ENCODE results near the gene SEMA7A. TPM values are rescaled to one million over a fixed set of nuclear protein-coding genes. Genes with fewer than 3 reads are reported as not detected.

The SEMA7A gene
- total RNA-seq, 1 experiment from 2014 or later = 74.8 TPM

- H3K9me3 Mint-ChIP-seq (ENCODE audit: low read depth, unreplicated experiment) = no peaks in the 10 kb centered on the region
- CTCF ChIA-PET = interaction anchor here (0.5 to 0.9 kb wide), 2 partner anchors 13 to 72 kb away, joined by 3 read pairs; no protein-coding TSS in a partner anchor
- intact Hi-C loops (cut with micrococcal nuclease; ENCODE audit: unreplicated experiment) = no loop called here
- no peaks in the 10 kb centered on the region for H3K27me3 Mint-ChIP-seq (ENCODE audit: unreplicated experiment)
- peaks cover 5% of the 10 kb centered on the region for H3K36me3 Mint-ChIP-seq (ENCODE audit: insufficient read depth, unreplicated experiment)
- H3K4me3 Mint-ChIP-seq (ENCODE audit: low read depth, unreplicated experiment) = no peak overlapping the region
- H3K4me1 Mint-ChIP-seq (ENCODE audit: low read depth, unreplicated experiment) = no peaks in the 10 kb centered on the region
- TF ChIP-seq, protein P1, sequence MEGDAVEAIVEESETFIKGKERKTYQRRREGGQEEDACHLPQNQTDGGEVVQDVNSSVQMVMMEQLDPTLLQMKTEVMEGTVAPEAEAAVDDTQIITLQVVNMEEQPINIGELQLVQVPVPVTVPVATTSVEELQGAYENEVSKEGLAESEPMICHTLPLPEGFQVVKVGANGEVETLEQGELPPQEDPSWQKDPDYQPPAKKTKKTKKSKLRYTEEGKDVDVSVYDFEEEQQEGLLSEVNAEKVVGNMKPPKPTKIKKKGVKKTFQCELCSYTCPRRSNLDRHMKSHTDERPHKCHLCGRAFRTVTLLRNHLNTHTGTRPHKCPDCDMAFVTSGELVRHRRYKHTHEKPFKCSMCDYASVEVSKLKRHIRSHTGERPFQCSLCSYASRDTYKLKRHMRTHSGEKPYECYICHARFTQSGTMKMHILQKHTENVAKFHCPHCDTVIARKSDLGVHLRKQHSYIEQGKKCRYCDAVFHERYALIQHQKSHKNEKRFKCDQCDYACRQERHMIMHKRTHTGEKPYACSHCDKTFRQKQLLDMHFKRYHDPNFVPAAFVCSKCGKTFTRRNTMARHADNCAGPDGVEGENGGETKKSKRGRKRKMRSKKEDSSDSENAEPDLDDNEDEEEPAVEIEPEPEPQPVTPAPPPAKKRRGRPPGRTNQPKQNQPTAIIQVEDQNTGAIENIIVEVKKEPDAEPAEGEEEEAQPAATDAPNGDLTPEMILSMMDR (IDR thresholded peaks at IDR 0.05; ENCODE audit: unreplicated experiment) = no peak
- no peak overlapping the region for H3K27ac Mint-ChIP-seq (ENCODE audit: unreplicated experiment)
- DNase-seq = no peak
- no TSS peak for BruUV-seq (replicated peaks)
These were observed 20.4 kb upstream of the SEMA7A start for GRCh38 chr15:74453925-74454763.

DNA sequence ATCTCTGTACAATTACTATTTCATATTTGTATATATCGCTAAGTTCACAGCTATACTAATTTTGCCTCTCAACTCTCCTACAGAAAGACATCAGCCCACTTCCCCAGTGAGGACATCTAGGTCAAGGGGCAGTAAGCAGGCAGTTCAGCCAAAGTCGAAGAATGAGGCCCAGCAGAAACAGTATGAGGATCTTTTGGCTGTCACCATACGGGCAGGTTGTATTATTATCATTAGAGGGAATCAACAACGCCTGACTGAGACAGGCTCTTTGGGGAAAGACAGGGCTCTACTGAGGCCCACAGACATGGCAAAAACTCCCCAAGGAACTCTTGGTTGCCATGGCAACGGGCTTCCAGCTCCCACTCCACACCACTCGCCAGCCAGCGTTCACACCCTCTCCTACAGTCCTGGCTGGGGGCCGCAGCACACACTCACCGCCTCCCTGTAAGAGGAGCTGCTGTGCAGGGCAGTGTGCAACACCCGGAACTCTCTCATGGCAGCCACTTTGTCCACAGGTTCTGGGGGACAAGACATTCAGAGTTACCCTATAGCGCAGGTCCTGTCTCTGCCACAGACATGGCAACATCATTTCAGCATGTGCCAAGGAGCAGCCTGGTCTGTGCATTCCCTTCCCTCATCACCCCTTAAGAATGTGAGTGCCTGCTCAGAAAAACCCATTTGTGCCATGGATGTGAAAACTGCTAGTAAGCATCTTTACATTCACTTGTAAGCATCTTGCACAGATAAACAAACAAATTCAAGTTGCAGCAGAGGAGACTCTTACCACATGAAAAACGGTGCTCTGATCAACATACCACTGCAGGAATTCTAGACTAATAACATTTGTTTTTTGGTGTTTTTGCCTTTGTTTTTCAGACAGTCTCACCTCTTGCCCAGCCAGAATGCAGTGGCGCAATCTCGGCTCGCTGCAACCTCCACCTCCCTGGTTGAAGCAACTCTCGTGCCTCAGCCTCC lies 18.4 kb upstream of the SEMA7A start:
- no peak for DNase-seq
- Mint-ChIP-seq H3K36me3 (ENCODE audit: insufficient read depth, unreplicated experiment) (peaks cover 8% of the 10 kb centered on the region), H3K4me3 (ENCODE audit: low read depth, unreplicated experiment) (no peak overlapping the region), H3K9me3 (ENCODE audit: low read depth, unreplicated experiment) (no peaks in the 10 kb centered on the region), H3K27me3 (ENCODE audit: unreplicated experiment) (no peaks in the 10 kb centered on the region), H3K4me1 (ENCODE audit: low read depth, unreplicated experiment) (no peaks in the 10 kb centered on the region), H3K27ac (ENCODE audit: unreplicated experiment) (no peak overlapping the region)
- CTCF ChIA-PET = interaction anchor here (0.8 kb wide), 1 partner anchor 1427 kb away, joined by 3 read pairs; no protein-coding TSS in a partner anchor
- intact Hi-C loops (cut with micrococcal nuclease; ENCODE audit: unreplicated experiment) = no loop called here
- no TSS peak for BruUV-seq (replicated peaks)
- TF ChIP-seq, protein P1 (IDR thresholded peaks at IDR 0.05; ENCODE audit: unreplicated experiment) = no peak

DNA sequence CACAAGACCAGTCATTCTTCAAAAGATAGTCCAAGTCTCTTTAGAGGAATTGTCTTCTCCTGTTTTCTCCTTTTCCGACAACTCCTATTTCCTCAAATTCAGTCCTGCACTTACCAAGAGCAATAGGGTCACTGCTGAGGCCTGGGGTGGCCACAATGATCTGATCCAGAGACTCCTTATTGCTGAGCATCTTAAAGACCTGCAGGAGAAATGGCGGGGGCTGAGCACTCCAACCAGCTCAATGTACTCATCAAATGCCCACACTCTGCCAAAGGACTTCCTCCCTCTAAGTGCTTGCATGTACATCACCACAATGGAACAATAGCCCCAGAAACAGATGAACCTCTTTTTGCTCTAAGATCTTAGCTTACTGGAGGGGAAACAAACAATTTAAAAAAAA lies 17.6 kb upstream of the SEMA7A start:
- intact Hi-C loops (cut with micrococcal nuclease; ENCODE audit: unreplicated experiment) = no loop called here
- Mint-ChIP-seq H3K9me3 (ENCODE audit: low read depth, unreplicated experiment) (no peaks in the 10 kb centered on the region), H3K4me1 (ENCODE audit: low read depth, unreplicated experiment) (no peaks in the 10 kb centered on the region), H3K4me3 (ENCODE audit: low read depth, unreplicated experiment) (no peak overlapping the region), H3K27me3 (ENCODE audit: unreplicated experiment) (no peaks in the 10 kb centered on the region), H3K27ac (ENCODE audit: unreplicated experiment) (no peak overlapping the region), H3K36me3 (ENCODE audit: insufficient read depth, unreplicated experiment) (peaks cover 8% of the 10 kb centered on the region)
- BruUV-seq (replicated peaks) = no TSS peak
- no peak for DNase-seq
- TF ChIP-seq, protein P1 (IDR thresholded peaks at IDR 0.05; ENCODE audit: unreplicated experiment) = no peak
- CTCF ChIA-PET = no interaction called here

GRCh38 chr15:74449643-74450205 lies 16.0 kb upstream of the SEMA7A start:
- no peaks in the 10 kb centered on the region for H3K9me3 Mint-ChIP-seq (ENCODE audit: low read depth, unreplicated experiment)
- H3K27me3 Mint-ChIP-seq (ENCODE audit: unreplicated experiment) = no peaks in the 10 kb centered on the region
- DNase-seq = no peak
- TF ChIP-seq, protein P1 (IDR thresholded peaks at IDR 0.05; ENCODE audit: unreplicated experiment) = no peak
- H3K4me3 Mint-ChIP-seq (ENCODE audit: low read depth, unreplicated experiment) = no peak overlapping the region
- no peaks in the 10 kb centered on the region for H3K4me1 Mint-ChIP-seq (ENCODE audit: low read depth, unreplicated experiment)
- CTCF ChIA-PET = no interaction called here
- H3K27ac Mint-ChIP-seq (ENCODE audit: unreplicated experiment) = no peak overlapping the region
- H3K36me3 Mint-ChIP-seq (ENCODE audit: insufficient read depth, unreplicated experiment) = peaks cover 9% of the 10 kb centered on the region
- no TSS peak for BruUV-seq (replicated peaks)
- intact Hi-C loops (cut with micrococcal nuclease; ENCODE audit: unreplicated experiment) = no loop called here
